Left kidney (tissue), 2 donors: Measurements from ENCODE around the gene NGEF. TPM values are rescaled to one million over a fixed set of nuclear protein-coding genes. Genes with fewer than 3 reads are reported as not detected.

Experiments
- DNase-seq: peaks from one replicate; pipeline ENCODE4 v3.0.0-alpha.2; 2013
- polyA plus RNA-seq: library from polyadenylated mRNA; unstranded; fragments of 120-200 nt; gene quantifications from one replicate; pipeline ENCODE4 v1.2.1, GENCODE V29; 2013; ENCODE audit not compliant: insufficient read length

The NGEF gene
- polyA plus RNA-seq, 1 donor, result 1.7 TPM

DNA sequence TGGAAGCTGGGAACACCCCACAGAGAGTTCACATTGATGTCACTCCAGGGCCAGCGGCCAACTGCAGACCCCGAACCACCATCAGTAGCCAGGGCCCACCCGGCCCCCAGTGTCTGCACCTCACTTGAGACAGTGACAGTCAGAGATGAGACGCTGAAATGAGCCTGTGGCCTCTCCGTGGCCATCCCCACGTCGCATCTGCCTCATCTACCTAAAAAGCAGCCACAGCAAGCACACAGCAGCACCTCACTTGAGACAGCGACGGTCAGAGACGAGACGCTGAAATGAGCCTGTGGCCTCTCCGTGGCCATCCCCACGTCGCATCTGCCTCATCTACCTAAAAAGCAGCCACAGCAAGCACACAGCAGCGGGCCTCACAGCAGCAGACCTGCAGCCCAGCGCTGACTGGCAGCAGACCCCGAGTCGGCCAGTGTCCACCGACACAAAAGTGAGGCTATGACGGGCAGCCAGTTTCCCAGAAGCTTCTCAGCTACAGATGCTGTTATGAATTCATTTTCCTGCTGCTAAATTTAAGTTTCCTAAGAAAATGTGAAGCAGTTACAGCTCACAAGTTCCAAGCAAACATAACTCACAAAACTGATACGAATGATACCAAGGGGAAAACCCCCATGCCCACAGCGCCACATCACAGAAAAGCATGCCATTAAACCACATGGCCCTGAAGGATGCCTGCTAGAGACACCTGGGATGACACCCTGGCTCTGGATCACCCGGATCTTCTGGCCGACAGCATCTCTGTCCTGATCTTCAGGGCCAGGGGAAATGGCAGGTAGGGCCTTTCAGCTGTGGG, 115.3 kb downstream of the NGEF start:
- no peak for DNase-seq

DNA sequence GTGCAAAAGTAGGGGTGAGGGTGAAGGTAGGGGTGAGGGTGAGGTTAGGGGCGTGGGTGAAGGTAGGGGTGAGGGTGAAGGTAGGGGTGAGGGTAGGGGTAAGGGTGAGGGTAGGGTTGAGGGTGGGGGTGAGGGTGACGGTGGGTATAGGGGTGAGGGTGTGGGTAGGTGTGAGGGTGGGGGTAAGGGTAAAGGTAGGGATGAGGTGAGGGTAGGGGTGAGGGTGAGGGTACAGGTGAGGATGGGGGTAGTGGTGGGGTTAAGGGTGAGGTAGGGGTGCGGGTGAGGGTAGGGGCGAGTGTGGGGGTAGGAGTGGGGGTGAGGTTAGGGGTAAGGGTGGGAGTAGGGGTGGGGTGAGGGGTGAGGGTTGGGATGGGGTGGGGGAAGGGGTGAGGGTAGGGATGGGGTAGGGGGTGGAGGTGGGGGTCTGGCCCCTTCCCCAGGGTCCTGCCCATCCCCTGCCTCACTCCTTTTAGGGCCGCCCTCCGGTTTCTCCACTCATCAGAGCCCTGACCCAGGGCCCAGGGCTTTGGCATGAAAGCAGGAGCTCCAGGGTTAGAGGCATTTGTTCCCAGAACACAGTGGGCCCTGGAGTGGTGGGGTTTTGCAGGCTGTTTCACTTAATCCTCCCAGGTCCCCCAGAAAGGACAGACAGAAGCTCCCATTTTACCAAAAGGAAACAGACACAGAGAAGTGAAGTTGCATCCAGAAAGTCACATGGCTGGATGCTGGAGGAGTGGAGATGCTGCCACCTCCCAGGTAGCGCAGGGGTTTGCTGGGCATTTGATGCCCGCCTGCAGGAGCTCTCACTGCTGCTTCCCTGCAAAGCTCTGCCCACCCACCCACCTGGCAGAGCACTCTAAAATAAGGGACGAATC, 116.1 kb downstream of the NGEF start:
- DNase-seq, result no peak

DNA sequence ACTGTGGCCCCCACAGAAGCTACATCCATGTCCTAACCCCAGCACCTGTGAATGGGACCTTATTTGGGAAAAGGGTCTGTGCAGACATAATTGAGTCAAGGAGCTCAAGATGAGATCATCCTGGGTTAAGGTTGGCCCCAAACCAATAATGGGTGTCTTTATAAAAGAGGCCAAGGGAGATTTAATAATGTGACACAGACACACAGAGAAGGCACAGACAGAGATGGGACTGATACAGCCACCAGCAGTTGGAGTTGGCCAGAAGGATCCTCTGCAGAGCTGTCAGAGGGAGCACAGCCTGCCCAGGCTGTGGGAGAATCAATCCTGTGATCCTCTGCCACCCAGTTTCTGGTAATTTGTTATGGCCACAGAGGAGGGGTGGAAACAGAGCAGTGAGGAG, 116.9 kb downstream of the NGEF start:
- no peak for DNase-seq

DNA sequence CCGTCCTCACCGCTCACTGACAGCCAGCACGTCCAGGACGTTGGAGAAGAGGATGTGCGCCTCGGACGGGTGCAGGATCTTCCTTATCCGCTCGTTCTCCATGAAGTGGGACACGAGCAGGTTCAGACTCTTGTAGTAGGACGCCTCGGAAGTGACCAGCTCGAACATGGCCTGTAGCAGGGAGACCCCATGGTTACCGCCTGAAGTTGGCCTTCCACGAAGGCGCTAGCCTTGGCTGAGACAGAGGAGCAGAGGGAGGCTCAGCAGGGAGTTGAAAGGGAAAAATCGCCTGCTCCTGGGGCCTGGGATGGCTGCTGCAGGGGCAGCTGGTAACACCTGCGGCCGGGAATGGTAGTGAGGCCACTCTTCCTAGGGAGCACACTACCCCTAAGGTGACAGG, 118.3 kb downstream of the NGEF start:
- DNase-seq, result no peak

DNA sequence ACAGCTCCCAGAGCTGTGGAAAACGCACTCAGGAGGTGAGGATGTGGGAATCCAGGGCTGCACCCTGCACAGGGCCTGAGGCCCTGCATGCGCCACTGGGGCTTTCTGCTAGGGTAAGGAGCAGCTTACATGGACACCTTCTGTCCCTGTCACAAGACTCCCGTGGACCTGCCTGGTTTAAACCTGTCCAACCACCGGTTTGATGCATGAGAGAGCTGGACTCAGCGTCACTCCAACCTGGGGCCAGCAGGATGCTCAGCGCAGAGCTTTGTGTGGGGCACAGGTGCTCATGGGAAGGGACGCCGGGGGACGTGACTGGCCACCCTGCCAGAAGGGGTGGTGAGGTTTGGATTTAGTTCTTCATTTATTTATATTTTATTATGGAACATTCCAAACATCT, 118.8 kb downstream of the NGEF start:
- DNase-seq, result no peak

DNA sequence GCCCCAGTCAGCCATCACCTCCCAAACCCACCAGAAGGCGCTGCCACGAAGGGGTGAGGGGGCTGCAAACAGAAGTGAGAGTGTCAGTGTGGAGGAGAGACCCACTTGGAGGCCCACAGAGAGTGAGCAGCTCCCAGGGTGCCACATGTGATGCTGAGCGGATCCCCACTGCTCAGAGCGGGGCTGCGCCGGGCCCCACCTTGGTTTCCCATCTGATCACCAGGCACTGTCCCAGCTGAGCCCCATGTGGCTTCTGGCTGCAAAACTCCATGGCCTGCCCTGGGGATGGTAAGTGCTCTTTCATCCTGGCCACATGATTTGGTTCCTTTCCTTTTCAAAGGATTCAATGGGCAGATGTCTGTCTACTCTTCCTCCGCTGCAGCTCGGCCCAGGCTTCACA, 119.2 kb downstream of the NGEF start:
- no peak for DNase-seq

DNA sequence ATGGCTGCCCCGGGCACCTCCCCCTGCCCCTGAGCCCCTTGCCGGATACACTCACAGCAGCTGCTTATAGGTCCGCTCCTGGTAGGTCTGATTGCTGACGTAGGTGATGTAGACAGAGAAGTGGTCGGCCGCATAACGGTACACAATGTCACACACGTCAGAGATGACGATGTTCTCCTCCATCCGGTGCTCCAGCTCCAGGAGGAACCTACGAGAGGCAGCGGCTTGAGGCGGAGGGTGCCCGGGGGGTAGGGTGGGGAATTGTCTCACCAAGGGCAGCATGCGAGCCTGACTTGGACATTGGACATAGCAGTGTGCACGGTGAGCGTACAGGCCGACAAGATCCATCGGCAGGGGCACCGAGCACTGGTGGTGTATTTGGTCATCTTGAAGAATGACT, 120.2 kb downstream of the NGEF start:
- no peak for DNase-seq

DNA sequence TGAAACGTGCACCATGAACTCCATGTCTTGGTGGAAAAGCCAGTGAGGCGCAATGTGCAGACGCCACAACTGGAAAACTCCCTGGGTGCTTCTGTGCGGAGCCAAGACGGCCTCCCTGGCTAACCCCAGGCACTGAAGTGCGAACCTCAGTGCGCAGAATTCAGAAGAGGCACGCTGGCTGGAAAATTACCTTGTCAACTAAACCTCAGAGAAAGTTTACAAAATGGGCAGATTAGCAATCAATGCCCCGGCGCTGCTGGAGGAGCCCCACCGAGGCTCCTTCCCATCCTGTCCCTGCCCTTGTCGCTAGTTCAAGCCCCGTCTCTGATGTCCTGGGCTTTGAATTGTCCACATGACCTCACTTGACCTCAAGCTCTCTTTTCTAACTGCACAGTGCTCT, 120.8 kb downstream of the NGEF start:
- DNase-seq, result no peak

DNA sequence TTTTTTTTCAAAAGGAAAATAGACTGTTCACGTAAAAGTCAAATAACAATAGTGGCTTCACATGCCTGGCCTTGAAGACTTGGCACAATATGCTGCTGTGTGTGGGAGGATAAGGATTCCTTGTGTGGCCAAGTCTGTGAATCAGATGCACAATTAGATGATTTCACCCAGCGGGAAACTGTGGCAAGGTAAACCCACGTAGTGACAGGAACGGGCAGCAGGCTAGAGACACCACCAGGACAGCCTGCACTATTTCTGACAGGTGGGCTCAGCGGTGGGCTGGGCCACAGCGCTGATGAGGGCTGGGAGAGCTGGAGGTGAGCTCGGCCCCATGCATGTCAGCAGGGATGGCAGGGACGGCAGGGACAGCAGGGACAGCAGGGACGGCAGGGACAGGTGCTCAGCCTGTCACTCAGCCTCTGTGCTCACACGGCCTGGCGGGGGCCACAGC, 121.4 kb downstream of the NGEF start:
- DNase-seq, result no peak

DNA sequence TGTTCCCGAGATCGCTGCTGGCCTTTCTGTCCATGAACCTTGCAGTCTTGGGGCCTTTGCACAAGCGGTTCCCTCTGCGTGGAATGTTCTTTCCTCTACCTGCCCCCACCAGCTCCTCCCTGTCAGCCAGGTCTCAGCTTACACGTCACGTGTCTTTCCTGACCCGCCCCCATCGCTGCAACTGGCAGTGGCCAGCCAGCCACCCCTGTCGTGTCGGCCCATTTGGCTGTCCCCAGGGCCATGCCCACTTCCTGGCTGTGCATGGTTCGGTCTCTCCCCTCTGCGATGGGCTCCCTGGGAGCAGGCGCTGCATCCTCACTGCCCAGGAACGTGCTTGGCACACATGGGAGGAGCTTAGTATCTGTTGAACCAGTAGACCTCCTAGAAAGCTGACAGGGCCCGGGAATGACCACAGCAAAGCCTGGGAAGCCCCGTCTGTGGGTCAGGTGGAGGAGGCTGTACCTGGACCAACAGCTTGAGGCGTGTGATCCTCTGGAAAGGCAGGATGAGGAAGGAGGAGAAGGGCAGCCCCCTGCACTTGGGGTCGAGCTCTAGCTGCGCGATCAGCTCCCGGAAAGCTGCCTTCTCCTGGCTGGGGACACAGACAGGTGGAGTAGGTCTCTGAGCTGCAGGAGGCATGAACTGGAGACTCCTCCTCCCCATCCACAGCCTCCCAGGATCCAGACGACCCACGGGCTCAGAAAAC, 122.0 kb downstream of the NGEF start:
- DNase-seq, result peak; percentile 56

DNA sequence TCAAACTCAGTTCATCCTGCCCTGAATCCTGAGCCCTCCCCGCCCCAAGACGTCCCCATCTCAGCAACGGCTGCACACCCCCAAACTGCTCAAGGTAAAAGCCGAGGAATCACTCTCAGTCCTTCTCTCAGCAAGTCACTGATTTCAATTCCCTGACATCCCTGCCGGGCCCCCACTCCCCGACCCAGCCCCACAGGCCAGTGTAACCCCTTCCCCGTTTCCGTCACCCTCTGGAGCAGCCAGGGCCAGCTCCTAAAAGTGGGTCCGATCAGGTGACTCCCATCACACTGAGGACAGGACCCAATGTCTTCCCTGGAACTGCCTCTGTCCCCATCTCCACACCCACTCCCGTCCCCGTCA, 122.5 kb downstream of the NGEF start:
- DNase-seq, result no peak

DNA sequence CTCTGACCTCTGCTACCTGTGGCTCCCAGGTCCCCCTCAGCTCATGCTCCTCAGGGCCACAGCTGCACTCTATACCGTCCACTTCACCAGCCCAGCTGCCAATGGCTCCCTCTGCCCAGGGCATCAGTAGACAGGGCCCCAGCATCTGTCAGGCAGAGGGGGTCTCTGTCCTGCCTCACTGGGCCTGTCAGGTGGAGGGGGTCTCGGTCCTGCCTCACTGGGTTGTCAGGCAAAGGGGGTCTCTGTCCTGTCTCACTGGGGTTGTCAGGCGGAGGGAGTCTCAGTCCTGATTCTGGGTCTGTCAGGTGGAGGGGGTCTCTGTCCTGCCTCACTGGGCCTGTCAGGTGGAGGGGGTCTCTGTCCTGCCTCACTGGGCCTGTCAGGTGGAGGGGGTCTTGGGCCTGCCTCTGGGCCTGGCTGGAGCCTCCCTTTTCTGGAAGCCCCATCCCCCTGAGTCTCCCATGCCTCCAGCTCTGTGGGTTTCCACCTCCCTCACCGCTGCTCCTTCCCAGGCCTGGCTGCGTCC, 123.1 kb downstream of the NGEF start:
- no peak for DNase-seq

DNA sequence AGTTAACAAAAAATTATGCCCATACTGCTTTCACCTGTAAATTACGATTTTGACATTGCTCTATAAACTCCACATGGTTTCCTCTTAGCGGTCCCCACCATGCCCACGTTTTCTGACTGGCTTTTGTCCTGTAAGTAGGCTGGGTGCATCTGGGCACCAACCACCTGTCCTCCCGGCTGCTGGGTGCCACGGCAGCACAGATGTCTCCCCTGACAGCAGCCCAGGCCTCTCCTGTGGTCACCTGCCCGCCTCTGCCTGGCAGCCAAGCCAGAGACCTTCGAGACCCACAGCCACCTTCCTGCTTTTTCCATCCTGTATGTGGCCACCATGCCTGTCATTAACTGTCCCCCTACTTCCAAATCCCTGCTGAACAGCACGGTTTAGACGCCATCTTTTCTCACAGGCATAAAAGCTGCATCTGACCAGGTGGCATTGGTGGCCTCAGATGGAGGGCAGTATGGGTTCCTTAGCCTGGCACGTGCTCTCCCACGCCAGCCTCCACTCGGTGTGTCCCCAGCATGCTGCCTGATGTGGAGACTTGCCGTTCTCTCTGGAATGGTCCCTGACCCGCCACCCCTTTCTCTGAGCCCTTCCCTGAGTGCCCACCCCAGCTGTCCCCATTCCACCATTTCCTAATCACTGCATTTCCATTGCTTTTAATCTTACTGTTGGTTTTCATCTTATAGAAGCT, 124.1 kb downstream of the NGEF start:
- no peak for DNase-seq

DNA sequence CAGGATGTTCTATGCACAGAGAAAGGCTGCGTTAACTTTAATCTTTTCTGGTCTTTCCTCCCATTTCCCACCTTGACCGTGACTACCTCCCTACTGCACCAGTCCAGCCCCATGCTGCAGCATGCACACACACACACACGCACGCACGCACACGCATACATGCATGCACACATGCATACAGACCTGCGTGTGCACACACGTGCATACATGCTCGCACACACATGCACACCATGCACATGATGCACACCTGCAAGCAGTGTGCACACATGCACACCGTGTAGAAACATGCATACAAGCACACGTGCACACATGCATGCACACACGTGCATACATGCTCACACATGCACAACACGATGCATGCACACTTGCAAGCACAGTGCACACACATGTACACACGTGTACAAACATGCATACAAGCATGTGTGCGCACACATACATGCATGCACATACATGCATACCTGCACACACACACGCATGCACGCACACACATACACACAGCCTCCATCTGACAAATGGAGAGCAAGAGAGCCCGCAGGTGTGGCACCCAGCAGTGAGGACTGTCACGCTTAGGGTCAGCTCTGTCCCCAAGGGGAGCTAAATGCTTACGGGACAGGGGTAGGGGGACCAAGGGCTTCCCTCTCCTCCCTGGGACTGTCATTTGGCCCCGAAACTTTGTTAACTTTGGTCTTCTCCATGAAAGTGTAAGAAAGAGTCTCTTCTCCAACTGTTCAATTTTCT, 124.8 kb downstream of the NGEF start:
- DNase-seq, result no peak

DNA sequence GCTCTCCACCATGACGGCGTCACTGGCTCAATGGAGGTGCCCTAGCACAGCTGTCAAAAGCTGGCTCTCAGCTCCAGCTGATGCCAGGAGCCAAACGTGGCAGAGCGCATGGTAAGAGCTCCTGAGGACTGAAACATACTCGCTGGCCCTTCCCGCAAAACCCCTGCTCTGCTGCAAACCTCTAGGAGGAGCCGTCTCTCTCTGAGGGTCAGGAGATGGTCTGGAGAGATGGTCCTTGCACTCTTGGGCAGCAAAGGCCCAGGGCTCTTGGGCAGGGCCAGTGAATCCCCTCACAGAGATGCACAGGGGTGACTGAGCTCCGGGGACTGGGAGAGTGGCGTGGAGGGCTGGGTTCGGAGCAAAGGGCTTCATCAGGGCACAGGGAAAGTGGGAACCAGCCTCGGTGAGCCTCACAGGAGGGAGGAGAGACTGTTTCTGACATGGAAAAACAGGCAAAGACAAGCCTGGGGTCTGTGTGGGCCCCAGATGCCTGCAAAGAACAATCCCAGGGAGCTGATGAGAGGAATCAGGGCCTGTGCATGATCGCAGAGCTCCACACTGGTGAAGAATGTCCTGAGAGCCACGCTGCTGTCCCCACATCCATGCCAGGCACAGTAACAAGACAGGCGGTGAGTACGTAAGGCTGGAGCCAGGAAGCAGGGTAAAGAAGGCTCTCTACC, 125.7 kb downstream of the NGEF start:
- DNase-seq, result no peak

DNA sequence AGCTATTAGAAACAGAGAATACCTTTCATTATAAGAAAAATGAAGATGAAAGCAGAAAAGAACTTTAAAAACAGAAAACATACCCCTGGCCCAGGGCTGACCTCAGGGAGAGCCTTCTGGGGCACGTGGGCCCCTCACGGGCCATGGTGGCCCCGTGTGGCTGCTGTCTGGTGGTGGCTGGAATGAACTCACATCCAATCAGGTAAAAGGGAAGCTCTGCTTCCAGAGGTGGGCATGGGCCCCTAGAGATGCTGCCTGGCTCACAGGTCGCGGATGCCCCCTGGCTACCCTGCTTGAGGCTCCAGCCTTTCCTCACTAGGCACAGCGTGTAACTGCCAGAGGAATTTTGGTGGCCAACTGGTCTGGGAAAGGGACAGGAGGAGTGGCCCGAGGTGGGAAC, 126.4 kb downstream of the NGEF start:
- no peak for DNase-seq

DNA sequence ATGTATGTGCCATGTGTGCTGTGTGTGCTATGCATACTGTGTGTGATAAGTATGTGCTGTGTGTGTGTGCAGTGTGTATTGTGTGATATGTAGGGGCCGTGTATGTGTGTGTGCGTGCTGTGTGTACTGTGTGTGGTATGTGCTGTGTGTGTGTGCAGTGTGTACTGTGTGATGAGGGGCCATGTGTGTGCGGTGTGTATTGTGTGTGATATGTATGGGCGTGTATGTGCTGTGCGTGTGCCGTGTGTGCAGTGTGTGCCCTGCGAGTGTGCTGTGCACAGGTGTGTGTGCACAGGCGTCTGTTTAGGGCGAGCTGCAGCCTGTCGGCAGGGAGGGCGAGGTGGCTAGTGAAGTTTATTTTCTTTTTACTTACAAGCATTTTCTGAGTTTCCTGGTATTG, 126.9 kb downstream of the NGEF start:
- DNase-seq, result no peak

DNA sequence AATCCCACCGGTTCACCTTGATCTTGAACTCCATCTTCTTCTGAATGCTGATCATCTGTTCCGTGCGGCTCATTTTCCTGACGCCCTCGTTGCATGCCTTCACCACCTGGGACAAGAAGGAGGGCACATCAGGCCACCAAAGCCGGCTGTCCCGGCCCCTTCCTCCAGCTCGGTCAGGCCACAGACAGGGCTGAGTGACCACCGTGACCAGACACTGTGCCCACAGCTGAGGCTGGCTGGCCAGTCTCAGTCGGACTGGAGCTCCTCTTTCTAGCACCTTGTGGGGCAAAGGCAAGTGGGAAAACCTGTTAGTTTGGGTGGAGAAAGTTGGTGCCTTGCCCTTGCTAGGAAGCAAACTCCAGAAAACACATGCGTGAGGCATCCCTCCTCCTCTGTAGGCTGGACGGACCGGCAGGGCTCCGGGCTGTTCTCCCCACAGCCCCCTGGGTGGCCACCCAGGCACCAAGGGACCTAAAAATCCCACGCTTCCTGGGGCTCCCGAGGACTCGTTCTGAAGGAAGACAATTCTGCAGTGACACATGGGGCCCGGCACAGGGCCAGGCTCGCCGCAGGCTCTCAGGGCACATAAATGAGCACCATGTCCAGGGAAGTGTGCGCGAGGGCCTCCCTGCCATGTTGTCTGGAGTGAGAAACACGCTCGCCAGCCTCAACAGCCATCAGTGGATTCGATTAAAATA, 127.6 kb downstream of the NGEF start:
- DNase-seq, result no peak

DNA sequence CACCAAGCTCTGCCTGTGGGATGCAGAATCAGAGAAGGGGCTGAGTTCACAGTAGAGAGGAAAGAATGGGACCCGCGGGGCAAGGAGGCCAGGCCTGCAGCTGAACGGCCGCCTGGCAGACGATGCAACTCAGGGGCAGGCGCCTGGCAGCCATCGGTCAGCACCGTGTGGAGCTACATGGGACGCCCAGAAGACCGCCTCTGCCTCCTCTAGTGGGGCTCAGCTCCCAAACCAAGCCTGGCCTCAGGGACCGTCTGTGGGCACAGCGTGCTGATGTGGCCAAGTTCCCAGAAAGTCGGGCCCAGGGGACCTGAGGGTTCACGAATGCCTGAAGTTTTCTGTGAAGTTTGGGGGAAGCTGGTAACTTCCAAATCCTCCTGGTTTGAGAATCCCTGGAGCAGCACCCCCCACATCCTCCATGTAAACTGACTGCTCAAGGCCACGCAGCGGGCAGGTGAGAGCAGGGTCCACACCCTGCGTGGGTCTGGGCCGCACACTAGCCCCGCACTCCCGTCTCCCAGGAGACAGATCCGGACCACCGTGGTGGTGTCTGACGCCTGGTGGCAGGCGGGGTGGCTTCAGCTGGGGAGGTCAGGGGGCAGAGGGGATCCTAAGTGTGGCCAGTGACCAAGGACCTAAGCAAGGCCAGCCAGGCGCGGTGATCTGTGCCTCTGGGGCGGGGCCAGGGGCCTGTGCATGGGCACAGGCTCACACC, 128.3 kb downstream of the NGEF start:
- DNase-seq, result no peak
